ENCODE measurements around the gene PARP2.
"Not testable (repeated sequence)": the region's sequence is repeated elsewhere in the genome, so short reads cannot be mapped to it uniquely, and the experiment has no call there.

The PARP2 gene

GRCh38 chr14:20345366-20345765, 1.9 kb downstream of the PARP2 start:
- DNase-seq (ENCODE audit: low read depth, low spot score) = no peak

- no peak for DNase-seq (ENCODE audit: low read depth, low spot score)
These were observed 3.3 kb downstream of the PARP2 start for GRCh38 chr14:20346713-20347112.

GRCh38 chr14:20347747-20348146, 4.3 kb downstream of the PARP2 start:
- no peak for DNase-seq (ENCODE audit: low read depth, low spot score)

- no peak for DNase-seq (ENCODE audit: low read depth, low spot score)
These were observed 6.8 kb downstream of the PARP2 start for GRCh38 chr14:20350282-20350681.

GRCh38 chr14:20350860-20351259, 7.4 kb downstream of the PARP2 start:
- no peak for DNase-seq (ENCODE audit: low read depth, low spot score)

GRCh38 chr14:20356422-20356821, 13.0 kb downstream of the PARP2 start:
- DNase-seq (ENCODE audit: low read depth, low spot score) = no peak

- not testable (repeated sequence) for DNase-seq (ENCODE audit: low read depth, low spot score)
These were observed 15.0 kb downstream of the PARP2 start for GRCh38 chr14:20358474-20358873.

GRCh38 chr14:20365928-20366327, 22.5 kb downstream of the PARP2 start:
- DNase-seq (ENCODE audit: low read depth, low spot score) = no peak

GRCh38 chr14:20372796-20373195, 29.4 kb downstream of the PARP2 start:
- DNase-seq (ENCODE audit: low read depth, low spot score) = no peak

GRCh38 chr14:20375471-20375870, 32.0 kb downstream of the PARP2 start:
- DNase-seq (ENCODE audit: low read depth, low spot score) = no peak

- DNase-seq (ENCODE audit: low read depth, low spot score) = no peak
These were observed 32.7 kb downstream of the PARP2 start for GRCh38 chr14:20376071-20376588.

GRCh38 chr14:20377171-20377570, 33.7 kb downstream of the PARP2 start:
- no peak for DNase-seq (ENCODE audit: low read depth, low spot score)

GRCh38 chr14:20379743-20380142, 36.3 kb downstream of the PARP2 start:
- no peak for DNase-seq (ENCODE audit: low read depth, low spot score)

GRCh38 chr14:20380681-20381080, 37.2 kb downstream of the PARP2 start:
- DNase-seq (ENCODE audit: low read depth, low spot score) = no peak

- DNase-seq (ENCODE audit: low read depth, low spot score) = no peak
These were observed 37.9 kb downstream of the PARP2 start for GRCh38 chr14:20381341-20381740.

GRCh38 chr14:20382526-20382925, 39.1 kb downstream of the PARP2 start:
- DNase-seq (ENCODE audit: low read depth, low spot score) = no peak

GRCh38 chr14:20383032-20383431, 39.6 kb downstream of the PARP2 start:
- no peak for DNase-seq (ENCODE audit: low read depth, low spot score)

GRCh38 chr14:20383636-20384035, 40.2 kb downstream of the PARP2 start:
- DNase-seq (ENCODE audit: low read depth, low spot score) = no peak

GRCh38 chr14:20384321-20384720, 40.9 kb downstream of the PARP2 start:
- DNase-seq (ENCODE audit: low read depth, low spot score) = no peak

- no peak for DNase-seq (ENCODE audit: low read depth, low spot score)
These were observed 41.5 kb downstream of the PARP2 start for GRCh38 chr14:20384886-20385285.

GRCh38 chr14:20386276-20386855, 42.9 kb downstream of the PARP2 start:
- DNase-seq (ENCODE audit: low read depth, low spot score) = no peak

- DNase-seq (ENCODE audit: low read depth, low spot score) = no peak
These were observed 44.1 kb downstream of the PARP2 start for GRCh38 chr14:20387576-20387975.

- DNase-seq (ENCODE audit: low read depth, low spot score) = no peak
These were observed 44.7 kb downstream of the PARP2 start for GRCh38 chr14:20388159-20388558.

- no peak for DNase-seq (ENCODE audit: low read depth, low spot score)
These were observed 48.1 kb downstream of the PARP2 start for GRCh38 chr14:20391505-20391904.
